Subcutaneous adipose tissue (tissue), 4 donors: ENCODE results near the gene DPPA4. TPM values are rescaled to one million over a fixed set of nuclear protein-coding genes. Genes with fewer than 3 reads are reported as not detected.

ENCODE experiments used
- CTCF ChIP-seq: fragments of 450-650 bp; IDR thresholded peaks from one replicate; pipeline ENCODE4 v1.5.1; 2016; ENCODE audit warnings: low read depth, mild to moderate bottlenecking, control low read depth, antibody characterized with exemption, moderate library complexity
- total RNA-seq, 4 donors: library from RNA; depleted of rRNA; stranded (reverse); fragments of >200 nt; gene quantifications; one replicate each; pipeline ENCODE4 v1.1.0, GENCODE V29; 2016

The DPPA4 gene
- total RNA-seq, 4 donors from 2014 or later: not detected

- TF ChIP-seq CTCF: no peak
These were observed 2.8 kb downstream of the DPPA4 start for GRCh38 chr3:109334572-109334971.

GRCh38 chr3:109331692-109332091 lies 5.7 kb downstream of the DPPA4 start:
- TF ChIP-seq CTCF: no peak

GRCh38 chr3:109330405-109330804 lies 6.9 kb downstream of the DPPA4 start:
- no peak for TF ChIP-seq CTCF

GRCh38 chr3:109328202-109328601 lies 9.1 kb downstream of the DPPA4 start:
- TF ChIP-seq CTCF: no peak

GRCh38 chr3:109325657-109326056 lies 11.7 kb downstream of the DPPA4 start:
- TF ChIP-seq CTCF: no peak

- TF ChIP-seq CTCF: no peak
These were observed 12.2 kb downstream of the DPPA4 start for GRCh38 chr3:109325109-109325508.

GRCh38 chr3:109316162-109316730 lies 21.1 kb downstream of the DPPA4 start, which contains the start of gene DPPA2:
Gene DPPA2, minus strand, starts transcription at chr3:109316517. Its CDS starts 1,975 bp downstream, at chr3:109314542.
- no peak for TF ChIP-seq CTCF
